Spleen (tissue), 11 donors: Measurements from ENCODE around the gene TSPOAP1. TPM values are rescaled to one million over a fixed set of nuclear protein-coding genes. Genes with fewer than 3 reads are reported as not detected.
A peak's percentile ranks its signal among the peaks of the same experiment; 100 is the strongest.

Experiments
- DNase-seq: peaks from one replicate; pipeline ENCODE4 v3.0.0-alpha.2; 2020
- H3K27ac ChIP-seq, 8 donors: fragments of 200-600 bp; sonication (generic) in 7 of 8; 1 replicate in 4 of 8; 2 replicates in 4 of 8; pipeline versions ENCODE4 v1.5.0 to v1.8.0; 2016 to 2021; ENCODE audit warnings: inconsistent platforms in 4 of 8, mild to moderate bottlenecking in 4 of 8, moderate library complexity in 1 of 8
- H3K27me3 ChIP-seq, 7 donors: fragments of 200-600 bp; sonication (generic) in 6 of 7; replicated peaks in 1 of 7; 1 replicate in 4 of 7; 2 replicates in 3 of 7; pipeline versions ENCODE4 v1.5.0 to v1.8.0; 2016 to 2021; ENCODE audit warnings: inconsistent platforms in 3 of 7, mild to moderate bottlenecking in 1 of 7
- H3K36me3 ChIP-seq, 6 donors: fragments of 200-600 bp; sonication (generic) in 5 of 6; 1 replicate in 4 of 6; 2 replicates in 2 of 6; pipeline versions ENCODE4 v1.5.0 to v1.8.0; 2016 to 2021; ENCODE audit warnings: inconsistent platforms in 2 of 6
- H3K4me1 ChIP-seq, 6 donors: fragments of 200-600 bp; sonication (generic) in 5 of 6; 1 replicate in 3 of 6; 2 replicates in 3 of 6; pipeline versions ENCODE4 v1.5.0 to v1.8.0; 2016 to 2021; ENCODE audit warnings: inconsistent platforms in 3 of 6
- H3K4me3 ChIP-seq, 8 donors: fragments of 200-600 bp; sonication (generic) in 7 of 8; 1 replicate in 4 of 8; 2 replicates in 4 of 8; pipeline versions ENCODE4 v1.5.0 to v1.8.0; 2016 to 2021; ENCODE audit warnings: inconsistent platforms in 4 of 8, mild to moderate bottlenecking in 4 of 8, moderate library complexity in 2 of 8
- H3K9me3 ChIP-seq, 8 donors: fragments of 200-600 bp; sonication (generic) in 7 of 8; 1 replicate in 4 of 8; 2 replicates in 4 of 8; pipeline versions ENCODE4 v1.5.0 to v1.8.0; 2016 to 2021; ENCODE audit warnings: inconsistent platforms in 4 of 8
- CTCF ChIP-seq, 11 experiments: fragments of 200-600 bp in 7 of 11; fragments of 450-650 bp in 4 of 11; sonication (generic) in 4 of 11; IDR thresholded peaks in 8 of 11; conservative IDR thresholded peaks in 3 of 11; 1 replicate in 7 of 11; 2 replicates in 4 of 11; pipeline versions ENCODE4 v1.4.0 to v1.8.0; 2016 to 2021; ENCODE audit warnings: antibody characterized with exemption in 11 of 11, inconsistent platforms in 4 of 11, mild to moderate bottlenecking in 1 of 11
- POLR2A ChIP-seq, 3 donors: fragments of 450-650 bp; IDR thresholded peaks; one replicate each; pipeline ENCODE4 v1.5.1; 2017; ENCODE audit warnings: antibody characterized with exemption in 3 of 3, mild to moderate bottlenecking in 1 of 3
- POLR2AphosphoS5 ChIP-seq, 3 donors: sonication (generic); formaldehyde crosslinking; IDR thresholded peaks; one replicate each; pipeline ENCODE4 v1.5.1; 2017; ENCODE audit warnings: antibody characterized with exemption in 3 of 3
- WGBS, 5 donors: extraction: QIAGEN DNeasy Blood & Tissue Kit in 3 of 5; methylation state at CpG; one replicate each; pipeline versions ENCODE4 v1.1.5 to v1.1.7; 2013 to 2018; 5-methylcytosine and 5-hydroxymethylcytosine counted together
- intact Hi-C: fragments of 100-400 bp; cut with DNase I; formaldehyde crosslinking; loops from one replicate; pipeline ENCODE4 v1.15.0; 2023; ENCODE audit warnings: low total_unique reads
- polyA plus RNA-seq, 3 donors: library from polyadenylated mRNA; stranded (reverse); fragments of 200-250 nt; gene quantifications; one replicate each; pipeline ENCODE4 v1.2.1, GENCODE V29; 2013
- total RNA-seq, 7 donors: library from RNA; depleted of rRNA in 3 of 7; stranded (reverse); fragments of >200 nt in 3 of 7; fragmentation: NEBNext Ultra II Directional in 4 of 7; extraction: Animal tissue kit (Norgen Biotek cat#: 25700) in 4 of 7; gene quantifications; one replicate each; pipeline versions ENCODE4 v1.1.0 to v1.2.1, GENCODE V29; 2016 to 2021
- donor health status: healthy with polysubstance abuse.
- donor health status: DM: no; HTN: no; CAD: no; lungs with moderate emphysema.
- donor health status: DM: no; HTN: no; CAD: no.
- donor health status: Bipolar disorder and iron deficiency.
- donor health status: healthy.
- donor health status: DM: no; HTN: no; CAD: no.
- donor health status: DM: yes; HTN: yes; CAD: no.

The TSPOAP1 gene
- total and polyA plus RNA-seq, 10 donors = 11.5 to 31.8 (median 18.6) TPM

- Histone ChIP-seq H3K4me1 (peaks cover 0 to 32% (median 5%) of the 10 kb centered on the region in 6 donors), H3K4me3 (no peak overlapping the region), H3K27ac (peak overlapping the region in 1 of 8 donors; percentile 2), H3K9me3 (no peaks in the 10 kb centered on the region), H3K36me3 (no peaks in the 10 kb centered on the region), H3K27me3 (peaks cover 0 to 61% (median 9%) of the 10 kb centered on the region in 7 donors)
- DNase-seq = no peak
- intact Hi-C loops = no loop called here
- 55 to 74% (median 65%) methylated on average over 12 of the region's 12 CpGs for WGBS, 5 donors
- no peak for TF ChIP-seq CTCF (IDR thresholded peaks at IDR 0.05 in 8 of 11, conservative IDR thresholded peaks at IDR 0.05 in 3 of 11)
- no peak for TF ChIP-seq POLR2AphosphoS5 (IDR thresholded peaks at IDR 0.05)
- TF ChIP-seq POLR2A (IDR thresholded peaks at IDR 0.05) = no peak
Measured at GRCh38 chr17:58283674-58284612, 44.7 kb downstream of the TSPOAP1 start.

- TF ChIP-seq POLR2AphosphoS5 (IDR thresholded peaks at IDR 0.05) (no peak), POLR2A (IDR thresholded peaks at IDR 0.05) (no peak), CTCF (IDR thresholded peaks at IDR 0.05 in 8 of 11, conservative IDR thresholded peaks at IDR 0.05 in 3 of 11) (no peak)
- H3K4me3 ChIP-seq = no peak overlapping the region
- H3K27me3 ChIP-seq = peaks cover 0 to 66% (median 8%) of the 10 kb centered on the region in 7 donors
- H3K36me3 ChIP-seq = no peaks in the 10 kb centered on the region
- peaks cover 0 to 43% (median 12%) of the 10 kb centered on the region in 6 donors for H3K4me1 ChIP-seq
- DNase-seq = no peak
- intact Hi-C loops = no loop called here
- WGBS, 5 donors = 74 to 94% (median 80%) methylated on average over 6 of the region's 6 CpGs
- H3K27ac ChIP-seq = no peak overlapping the region
- no peaks in the 10 kb centered on the region for H3K9me3 ChIP-seq
Measured at GRCh38 chr17:58282442-58282841, 46.2 kb downstream of the TSPOAP1 start.

- Histone ChIP-seq H3K4me1 (peaks cover 0 to 50% (median 12%) of the 10 kb centered on the region in 6 donors), H3K36me3 (no peaks in the 10 kb centered on the region), H3K27me3 (peaks cover 0 to 62% (median 0%) of the 10 kb centered on the region in 7 donors), H3K9me3 (no peaks in the 10 kb centered on the region), H3K4me3 (no peak overlapping the region), H3K27ac (no peak overlapping the region)
- no peak for DNase-seq
- no peak for TF ChIP-seq CTCF (IDR thresholded peaks at IDR 0.05 in 8 of 11, conservative IDR thresholded peaks at IDR 0.05 in 3 of 11)
- TF ChIP-seq POLR2A (IDR thresholded peaks at IDR 0.05) = no peak
- TF ChIP-seq POLR2AphosphoS5 (IDR thresholded peaks at IDR 0.05) = no peak
- WGBS, 5 donors = 0 to 22% (median 7%) methylated on average over 2 of the region's 2 CpGs
- intact Hi-C loops = no loop called here
Measured at GRCh38 chr17:58281511-58282011, 47.0 kb downstream of the TSPOAP1 start.
